ENCODE results near the gene FANCI.
A peak's percentile ranks its signal among the peaks of the same experiment; 100 is the strongest.

Gene FANCI

GRCh38 chr15:89243691-89244573 lies at the start of gene FANCI:
Gene FANCI (plus strand): TSS chr15:89243979. CDS start chr15:89247648, 3,669 bp downstream.
- peak within 1 kb of the TSS; percentile 95 for H3K27ac ChIP-seq (ENCODE audit: low read length)
- H3K4me3 ChIP-seq (ENCODE audit: low read depth in 1 of 2, low read length in 2 of 2): peak within 1 kb of the TSS; percentile 92 to 96
- no peaks in the 10 kb centered on the region for H3K27me3 ChIP-seq (ENCODE audit: insufficient read depth, low read length, poor library complexity)
- TF ChIP-seq CTCF (IDR thresholded peaks at IDR 0.05; ENCODE audit: borderline replicate concordance, extremely low read depth, low read length, poor library complexity, severe bottlenecking): peak; percentile 74
- TF ChIP-seq EZH2 (IDR thresholded peaks at IDR 0.05; ENCODE audit: borderline replicate concordance, low read depth, low read length, severe bottlenecking): no peak
- H2AFZ ChIP-seq (ENCODE audit: low read depth, low read length): peak within 1 kb of the TSS; percentile 99
- H3K79me2 ChIP-seq (ENCODE audit: insufficient read depth, low read length): peaks cover 51% of the 10 kb centered on the region
- peak within 1 kb of the TSS; percentile 95 for H3K4me2 ChIP-seq (ENCODE audit: insufficient read depth, low read length)
- ATAC-seq (ENCODE audit: insufficient read depth, low read depth) (peak; percentile 93), DNase-seq (peak; percentile 94)
- peaks cover 33% of the 10 kb centered on the region for H3K36me3 ChIP-seq (ENCODE audit: insufficient read depth, low read length)
- peaks cover 14% of the 10 kb centered on the region; the same call in 1 of the 2 replicates for H4K20me1 ChIP-seq (ENCODE audit: insufficient read depth, low read length)
- H3K9me3 ChIP-seq (ENCODE audit: insufficient read depth, low read length, severe bottlenecking): no peaks in the 10 kb centered on the region
- H3K4me1 ChIP-seq (ENCODE audit: insufficient read depth, low read length): peaks cover 36% of the 10 kb centered on the region
- H3K9ac ChIP-seq (ENCODE audit: low read depth, low read length): peak within 1 kb of the TSS; percentile 91

GRCh38 chr15:89194608-89195007 lies 49.2 kb upstream of the FANCI start:
- no peak for TF ChIP-seq CTCF (IDR thresholded peaks at IDR 0.05; ENCODE audit: borderline replicate concordance, extremely low read depth, low read length, poor library complexity, severe bottlenecking)
- no peak for TF ChIP-seq EZH2 (IDR thresholded peaks at IDR 0.05; ENCODE audit: borderline replicate concordance, low read depth, low read length, severe bottlenecking)
- Histone ChIP-seq H3K9ac (ENCODE audit: low read depth, low read length) (no peak overlapping the region), H3K9me3 (ENCODE audit: insufficient read depth, low read length, severe bottlenecking) (no peaks in the 10 kb centered on the region), H3K4me1 (ENCODE audit: insufficient read depth, low read length) (no peaks in the 10 kb centered on the region), H3K4me2 (ENCODE audit: insufficient read depth, low read length) (no peak overlapping the region), H3K79me2 (ENCODE audit: insufficient read depth, low read length) (no peaks in the 10 kb centered on the region), H3K36me3 (ENCODE audit: insufficient read depth, low read length) (peaks cover 39% of the 10 kb centered on the region), H3K27ac (ENCODE audit: low read length) (no peak overlapping the region), H3K27me3 (ENCODE audit: insufficient read depth, low read length, poor library complexity) (no peaks in the 10 kb centered on the region), H2AFZ (ENCODE audit: low read depth, low read length) (no peak overlapping the region), H3K4me3 (ENCODE audit: low read depth in 1 of 2, low read length in 2 of 2) (no peak overlapping the region), H4K20me1 (ENCODE audit: insufficient read depth, low read length) (no peaks in the 10 kb centered on the region)
- ATAC-seq (ENCODE audit: insufficient read depth, low read depth): no peak
- DNase-seq: no peak

GRCh38 chr15:89195836-89196235 lies 47.9 kb upstream of the FANCI start:
- Histone ChIP-seq H3K27ac (ENCODE audit: low read length) (no peak overlapping the region), H3K4me2 (ENCODE audit: insufficient read depth, low read length) (no peak overlapping the region), H3K79me2 (ENCODE audit: insufficient read depth, low read length) (no peaks in the 10 kb centered on the region), H2AFZ (ENCODE audit: low read depth, low read length) (no peak overlapping the region), H4K20me1 (ENCODE audit: insufficient read depth, low read length) (no peaks in the 10 kb centered on the region), H3K27me3 (ENCODE audit: insufficient read depth, low read length, poor library complexity) (no peaks in the 10 kb centered on the region), H3K4me3 (ENCODE audit: low read depth in 1 of 2, low read length in 2 of 2) (no peak overlapping the region), H3K4me1 (ENCODE audit: insufficient read depth, low read length) (no peaks in the 10 kb centered on the region), H3K9me3 (ENCODE audit: insufficient read depth, low read length, severe bottlenecking) (no peaks in the 10 kb centered on the region), H3K9ac (ENCODE audit: low read depth, low read length) (no peak overlapping the region), H3K36me3 (ENCODE audit: insufficient read depth, low read length) (peaks cover 29% of the 10 kb centered on the region)
- DNase-seq (no peak), ATAC-seq (ENCODE audit: insufficient read depth, low read depth) (no peak)
- no peak for TF ChIP-seq EZH2 (IDR thresholded peaks at IDR 0.05; ENCODE audit: borderline replicate concordance, low read depth, low read length, severe bottlenecking)
- TF ChIP-seq CTCF (IDR thresholded peaks at IDR 0.05; ENCODE audit: borderline replicate concordance, extremely low read depth, low read length, poor library complexity, severe bottlenecking): no peak

Measured in DND-41 (cell line).